CD8-positive, alpha-beta memory T cell (primary cell): ENCODE measurements around the gene UNC119. TPM values are rescaled to one million over a fixed set of nuclear protein-coding genes. Genes with fewer than 3 reads are reported as not detected.

Experiments
- CTCF ChIA-PET: fragments of 350-600 bp; sonication (Branson Sonifier 250); formaldehyde crosslinking; loops from one replicate; lab custom pipeline; 2021; ENCODE audit warnings: antibody characterized with exemption; lab: Charles Lee
- POLR2A ChIA-PET: fragments of 350-600 bp; sonication (Branson Sonifier 250); formaldehyde crosslinking; loops from one replicate; lab custom pipeline; 2021; ENCODE audit warnings: antibody characterized with exemption; lab: Charles Lee
- DNase-seq, 5 donors: peaks; one replicate each; pipeline versions ENCODE4 v3.0.0 to v3.0.0-alpha.2; 2020 to 2022; ENCODE audit warnings: mixed read lengths in 1 of 5
- H3K27ac ChIP-seq: one replicate; pipeline ENCODE4 v1.7.0; 2013; ENCODE audit warnings: low read depth, mild to moderate bottlenecking, low read length, moderate library complexity
- H3K27me3 ChIP-seq: 2 replicates; pipeline ENCODE4 v1.7.0; 2013; ENCODE audit warnings: low read length, mild to moderate bottlenecking; ENCODE audit not compliant: insufficient read depth, poor library complexity, severe bottlenecking
- H3K36me3 ChIP-seq: 2 replicates; pipeline ENCODE4 v1.7.0; 2013; ENCODE audit warnings: mild to moderate bottlenecking, low read length, moderate library complexity; ENCODE audit not compliant: insufficient read depth
- H3K4me1 ChIP-seq: 2 replicates; pipeline ENCODE4 v1.7.0; 2013; ENCODE audit warnings: mild to moderate bottlenecking, low read length, moderate library complexity; ENCODE audit not compliant: insufficient read depth
- H3K4me3 ChIP-seq: 2 replicates; pipeline ENCODE4 v1.7.0; 2013; ENCODE audit warnings: mild to moderate bottlenecking, low read length
- H3K9me3 ChIP-seq: 2 replicates; pipeline ENCODE4 v1.7.0; 2013; ENCODE audit warnings: mild to moderate bottlenecking, low read length
- H3K27ac Mint-ChIP-seq, 8 donors: one replicate each; pipeline ENCODE4 v1.8.0; 2020 to 2021; ENCODE audit warnings: mixed read lengths in 8 of 8, mild to moderate bottlenecking in 6 of 8, inconsistent platforms in 3 of 8, moderate library complexity in 3 of 8
- H3K27me3 Mint-ChIP-seq, 2 donors: one replicate each; pipeline ENCODE4 v1.8.0; 2020 to 2021; ENCODE audit warnings: mixed read lengths in 2 of 2, mild to moderate bottlenecking in 1 of 2, moderate library complexity in 1 of 2
- H3K36me3 Mint-ChIP-seq, 3 donors: one replicate each; pipeline ENCODE4 v1.8.0; 2020 to 2021; ENCODE audit warnings: mixed read lengths in 3 of 3, inconsistent platforms in 1 of 3, mild to moderate bottlenecking in 1 of 3
- H3K4me1 Mint-ChIP-seq, 3 donors: one replicate each; pipeline ENCODE4 v1.8.0; 2020 to 2021; ENCODE audit warnings: mixed read lengths in 3 of 3, inconsistent platforms in 1 of 3, mild to moderate bottlenecking in 1 of 3
- H3K4me3 Mint-ChIP-seq, 7 donors: one replicate each; pipeline ENCODE4 v1.8.0; 2020 to 2021; ENCODE audit warnings: mixed read lengths in 7 of 7, mild to moderate bottlenecking in 6 of 7, moderate library complexity in 4 of 7, inconsistent platforms in 2 of 7
- H3K9me3 Mint-ChIP-seq, 5 donors: one replicate each; pipeline ENCODE4 v1.8.0; 2020 to 2022; ENCODE audit warnings: mixed read lengths in 5 of 5, mild to moderate bottlenecking in 3 of 5, moderate library complexity in 2 of 5, inconsistent platforms in 1 of 5
- polyA plus RNA-seq: library from polyadenylated mRNA; unstranded; fragments of 300-500 nt; fragmentation: Illumina TruSeq; gene quantifications from one replicate; pipeline ENCODE4 v1.2.3, GENCODE V29; 2021
- total RNA-seq, 2 experiments: library from RNA; stranded (reverse); gene quantifications; one replicate each; pipeline ENCODE4 v1.2.3, GENCODE V29; 2021

UNC119 gene
- total and polyA plus RNA-seq, 3 experiments from 2014 or later = 21.9 to 29.1 (median 28.9) TPM

GRCh38 chr17:28505986-28506665 is 46.3 kb downstream of the UNC119 start, which contains the start of gene FOXN1:
FOXN1 (plus strand) TSS chr17:28506348; CDS start chr17:28523970, 17,622 bp downstream.
- H3K27ac Mint-ChIP-seq = no peak within 1 kb of the TSS
- DNase-seq = no peak
- no peak within 1 kb of the TSS for H3K27ac ChIP-seq
- H3K9me3 Mint-ChIP-seq = no peaks in the 10 kb centered on the region
- H3K4me3 Mint-ChIP-seq = no peak within 1 kb of the TSS
- H3K36me3 Mint-ChIP-seq = no peaks in the 10 kb centered on the region
- H3K4me1 Mint-ChIP-seq = no peaks in the 10 kb centered on the region
- peaks cover 5% of the 10 kb centered on the region for H3K27me3 ChIP-seq
- peaks cover 16 to 39% of the 10 kb centered on the region in 2 donors for H3K27me3 Mint-ChIP-seq
- ChIA-PET POLR2A (no interaction called here), CTCF (no interaction called here)
- H3K4me3 ChIP-seq = no peak within 1 kb of the TSS
- H3K9me3 ChIP-seq = no peaks in the 10 kb centered on the region
- H3K4me1 ChIP-seq = no peaks in the 10 kb centered on the region
- H3K36me3 ChIP-seq = no peaks in the 10 kb centered on the region

- Mint-ChIP-seq H3K4me3 (no peak overlapping the region), H3K27ac (no peak overlapping the region), H3K27me3 (peaks cover 8 to 18% of the 10 kb centered on the region in 2 donors), H3K4me1 (no peaks in the 10 kb centered on the region), H3K36me3 (no peaks in the 10 kb centered on the region), H3K9me3 (no peaks in the 10 kb centered on the region)
- H3K4me1 ChIP-seq = no peaks in the 10 kb centered on the region
- CTCF ChIA-PET = interaction anchor here (1.4 kb wide), 1 partner anchor 9 kb away, joined by 6 read pairs; no protein-coding TSS in a partner anchor
- H3K27me3 ChIP-seq = no peaks in the 10 kb centered on the region
- no peak overlapping the region for H3K4me3 ChIP-seq
- H3K27ac ChIP-seq = no peak overlapping the region
- POLR2A ChIA-PET = no interaction called here
- no peak for DNase-seq
- H3K9me3 ChIP-seq = no peaks in the 10 kb centered on the region
- no peaks in the 10 kb centered on the region for H3K36me3 ChIP-seq
Observed at GRCh38 chr17:28503420-28503819, 49.0 kb downstream of the UNC119 start.

- Mint-ChIP-seq H3K4me3 (no peak overlapping the region), H3K27me3 (peaks cover 3 to 12% of the 10 kb centered on the region in 2 donors)
- CTCF ChIA-PET = no interaction called here
Observed at GRCh38 chr17:28501421-28502284, 50.8 kb downstream of the UNC119 start.

GRCh38 chr17:28500712-28501379 is 51.6 kb downstream of the UNC119 start:
- H3K27ac ChIP-seq = no peak overlapping the region
- Mint-ChIP-seq H3K4me1 (no peaks in the 10 kb centered on the region), H3K9me3 (no peaks in the 10 kb centered on the region), H3K4me3 (no peak overlapping the region), H3K27me3 (peaks cover 3 to 9% of the 10 kb centered on the region in 2 donors), H3K27ac (peak overlapping the region in 1 of 8 donors; percentile 14), H3K36me3 (no peaks in the 10 kb centered on the region)
- ChIA-PET POLR2A (no interaction called here), CTCF (no interaction called here)
- no peak overlapping the region for H3K4me3 ChIP-seq
- DNase-seq = no peak
- no peaks in the 10 kb centered on the region for H3K9me3 ChIP-seq
- H3K36me3 ChIP-seq = no peaks in the 10 kb centered on the region
- H3K4me1 ChIP-seq = no peaks in the 10 kb centered on the region
- H3K27me3 ChIP-seq = no peaks in the 10 kb centered on the region

More at GRCh38 chr17:28501421-28502284, 50.8 kb downstream of the UNC119 start:
- H3K4me1 ChIP-seq = no peaks in the 10 kb centered on the region
- POLR2A ChIA-PET = no interaction called here
- no peaks in the 10 kb centered on the region for H3K36me3 ChIP-seq
- DNase-seq = no peak
- Mint-ChIP-seq H3K36me3 (no peaks in the 10 kb centered on the region), H3K4me1 (no peaks in the 10 kb centered on the region), H3K9me3 (no peaks in the 10 kb centered on the region), H3K27ac (peak overlapping the region in 1 of 8 donors; percentile 14)
- no peak overlapping the region for H3K4me3 ChIP-seq
- no peaks in the 10 kb centered on the region for H3K27me3 ChIP-seq
- H3K27ac ChIP-seq = no peak overlapping the region
- H3K9me3 ChIP-seq = no peaks in the 10 kb centered on the region

- no peak overlapping the region for H3K27ac Mint-ChIP-seq
- no peaks in the 10 kb centered on the region for H3K9me3 ChIP-seq
- peaks cover 2% of the 10 kb centered on the region in 2 donors for H3K27me3 Mint-ChIP-seq
- H3K36me3 ChIP-seq = no peaks in the 10 kb centered on the region
- H3K4me3 Mint-ChIP-seq = no peak overlapping the region
- no peak overlapping the region for H3K27ac ChIP-seq
- H3K4me3 ChIP-seq = no peak overlapping the region
- ChIA-PET POLR2A (no interaction called here), CTCF (interaction anchor here (1.0 kb wide), 1 partner anchor 113 kb away, joined by 3 read pairs; no protein-coding TSS in a partner anchor)
- H3K36me3 Mint-ChIP-seq = no peaks in the 10 kb centered on the region
- no peaks in the 10 kb centered on the region for H3K4me1 ChIP-seq
- no peaks in the 10 kb centered on the region for H3K27me3 ChIP-seq
- DNase-seq = no peak
- H3K4me1 Mint-ChIP-seq = no peaks in the 10 kb centered on the region
- H3K9me3 Mint-ChIP-seq = no peaks in the 10 kb centered on the region
Observed at GRCh38 chr17:28499684-28500357, 52.6 kb downstream of the UNC119 start.

GRCh38 chr17:28499364-28499664 is 53.1 kb downstream of the UNC119 start:
- H3K4me1 ChIP-seq = no peaks in the 10 kb centered on the region
- H3K36me3 ChIP-seq = no peaks in the 10 kb centered on the region
- no peaks in the 10 kb centered on the region for H3K9me3 ChIP-seq
- Mint-ChIP-seq H3K4me1 (no peaks in the 10 kb centered on the region), H3K27ac (no peak overlapping the region), H3K4me3 (no peak overlapping the region), H3K27me3 (peaks cover 0 to 2% of the 10 kb centered on the region in 2 donors), H3K9me3 (no peaks in the 10 kb centered on the region), H3K36me3 (no peaks in the 10 kb centered on the region)
- DNase-seq = no peak
- H3K4me3 ChIP-seq = no peak overlapping the region
- POLR2A ChIA-PET = no interaction called here
- H3K27ac ChIP-seq = no peak overlapping the region
- CTCF ChIA-PET = interaction anchor here (1.0 to 7.2 kb wide), 2 partner anchors 113 to 114 kb away, joined by 3 to 37 read pairs; partner anchors contain the start of gene RSKR
- no peaks in the 10 kb centered on the region for H3K27me3 ChIP-seq

- H3K36me3 ChIP-seq = no peaks in the 10 kb centered on the region
- no peaks in the 10 kb centered on the region for H3K27me3 ChIP-seq
- no peak overlapping the region for H3K27ac Mint-ChIP-seq
- no peaks in the 10 kb centered on the region for H3K9me3 ChIP-seq
- ChIA-PET CTCF (interaction anchor here (7.2 kb wide), 1 partner anchor 113 kb away, joined by 37 read pairs; the partner anchor contains the start of gene RSKR), POLR2A (no interaction called here)
- no peaks in the 10 kb centered on the region for H3K9me3 Mint-ChIP-seq
- H3K27me3 Mint-ChIP-seq = peaks cover 0 to 2% of the 10 kb centered on the region in 2 donors
- H3K36me3 Mint-ChIP-seq = no peaks in the 10 kb centered on the region
- no peak for DNase-seq
- H3K4me1 ChIP-seq = no peaks in the 10 kb centered on the region
- H3K4me1 Mint-ChIP-seq = no peaks in the 10 kb centered on the region
- H3K27ac ChIP-seq = no peak overlapping the region
- H3K4me3 ChIP-seq = no peak overlapping the region
- no peak overlapping the region for H3K4me3 Mint-ChIP-seq
Observed at GRCh38 chr17:28498652-28499363, 53.6 kb downstream of the UNC119 start.
